Stimulated activated CD8-positive, alpha-beta memory T cell treated with anti-CD3 and anti-CD28 coated beads, Interleukin-4, amount 100 ng/mL, for 24 hours (primary cell): ENCODE data around the gene JAZF1.

Experiments used
- DNase-seq: peaks from one replicate; pipeline ENCODE4 v3.0.0-alpha.2; 2020; ENCODE audit warnings: low read depth

The JAZF1 gene

DNA sequence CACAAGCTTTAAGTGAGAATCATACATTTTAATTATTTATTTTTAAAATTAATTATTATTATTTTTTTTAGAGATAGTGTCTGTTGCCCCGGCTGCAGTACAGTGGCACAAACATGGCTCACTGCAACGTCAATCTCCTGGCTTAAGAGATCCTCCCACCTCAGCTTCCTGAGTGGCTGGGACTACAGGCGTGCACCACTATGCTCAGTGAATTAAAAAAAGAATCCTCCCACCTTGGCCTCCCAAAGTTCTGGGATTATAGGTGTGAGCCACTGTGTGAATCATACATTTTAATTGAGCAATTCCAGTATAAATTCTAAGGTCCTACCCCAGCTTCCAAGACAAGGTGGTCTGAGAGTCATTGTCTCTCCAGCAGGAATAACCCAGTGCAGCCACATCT lies 172.4 kb downstream of the JAZF1 start:
- DNase-seq = no peak

DNA sequence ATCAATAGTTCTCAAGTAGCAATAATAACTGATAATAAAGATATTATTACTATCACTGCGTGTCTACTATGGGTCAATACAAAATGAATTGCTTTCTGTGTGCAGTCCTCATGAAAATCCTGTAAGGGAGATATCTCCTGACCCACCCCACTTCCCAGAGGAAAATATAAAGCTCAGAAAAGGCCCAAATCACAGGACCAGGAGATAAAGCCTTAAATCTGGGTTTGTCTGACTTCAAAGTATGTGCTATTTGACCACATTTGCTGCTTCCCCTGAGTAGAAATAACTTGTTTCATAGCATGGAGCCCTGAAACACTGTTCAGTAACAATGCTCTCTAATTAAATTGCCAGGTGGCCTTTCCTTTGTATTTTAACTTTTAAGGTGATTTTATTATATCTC lies 174.1 kb downstream of the JAZF1 start:
- no peak for DNase-seq

DNA sequence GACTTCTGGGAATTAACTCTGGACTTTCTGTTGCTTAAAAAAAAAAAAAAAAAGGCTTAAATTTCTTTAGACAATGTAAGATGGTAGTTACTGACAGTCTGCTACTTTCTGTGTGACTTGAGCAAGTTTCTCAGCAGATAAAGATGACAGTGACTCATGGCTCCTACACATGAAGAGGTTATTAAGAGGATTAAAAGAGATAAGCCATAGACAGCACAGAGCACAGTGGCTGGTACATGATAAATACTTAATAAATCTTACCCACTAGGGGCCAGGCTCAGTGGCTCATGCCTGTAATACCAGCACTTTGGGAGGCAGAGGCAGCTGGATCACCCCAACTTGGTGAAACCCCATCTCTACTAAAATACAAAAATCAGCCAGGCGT lies 174.8 kb downstream of the JAZF1 start:
- DNase-seq = no peak

DNA sequence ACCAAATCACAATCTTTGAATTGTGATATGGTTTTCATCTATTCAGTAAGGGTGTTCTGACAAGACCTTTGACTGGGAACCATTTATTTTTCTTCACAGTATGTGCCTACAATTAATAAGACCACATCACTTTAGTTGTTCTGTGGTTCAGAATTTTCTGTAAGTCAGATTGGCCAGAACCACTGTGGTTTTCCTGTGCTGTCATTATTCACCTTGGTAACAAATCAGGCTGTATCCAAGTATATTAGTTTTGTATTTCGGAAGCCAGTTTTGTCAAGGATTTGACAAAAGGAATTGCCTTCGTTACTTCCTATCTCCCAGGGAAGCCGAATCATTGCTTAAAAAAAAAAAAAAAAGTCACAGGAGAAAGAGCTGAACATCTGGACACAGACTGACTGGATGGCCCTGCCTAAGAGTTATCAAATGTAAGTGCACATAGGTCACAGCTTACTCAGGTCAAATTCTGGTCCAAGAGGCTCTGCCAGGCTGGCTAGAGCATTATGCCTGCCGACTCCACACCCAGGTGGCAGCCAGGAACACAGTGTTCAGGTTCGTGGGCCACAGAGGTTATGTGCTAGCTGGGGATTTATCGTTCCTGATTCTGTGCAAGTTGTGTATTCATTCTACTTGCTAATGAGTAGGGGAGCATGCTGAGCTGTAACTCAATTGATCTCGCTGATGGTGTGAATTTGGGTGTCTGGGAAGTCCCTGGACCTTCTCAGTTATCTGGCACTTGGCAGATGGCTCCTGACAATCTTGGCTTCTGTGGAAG lies 175.3 kb downstream of the JAZF1 start:
- DNase-seq = no peak

DNA sequence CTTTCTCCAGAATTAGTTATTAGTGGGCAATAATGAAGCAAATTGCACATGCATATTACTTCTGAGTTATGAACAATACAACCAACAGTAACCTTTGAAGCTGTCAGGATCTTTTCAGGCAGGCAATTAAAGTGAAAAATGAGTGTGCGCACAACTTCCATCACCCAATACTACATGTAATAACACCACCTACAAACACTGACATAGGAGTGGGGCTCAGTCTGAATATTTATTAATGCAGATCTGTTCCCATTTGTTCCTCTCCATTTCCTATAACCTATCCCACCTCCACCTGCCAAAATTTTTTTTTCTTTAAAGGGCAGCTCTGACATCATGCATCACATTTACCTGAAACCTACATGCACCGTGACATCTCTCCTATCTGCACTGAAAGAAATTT lies 177.2 kb downstream of the JAZF1 start:
- DNase-seq = no peak

DNA sequence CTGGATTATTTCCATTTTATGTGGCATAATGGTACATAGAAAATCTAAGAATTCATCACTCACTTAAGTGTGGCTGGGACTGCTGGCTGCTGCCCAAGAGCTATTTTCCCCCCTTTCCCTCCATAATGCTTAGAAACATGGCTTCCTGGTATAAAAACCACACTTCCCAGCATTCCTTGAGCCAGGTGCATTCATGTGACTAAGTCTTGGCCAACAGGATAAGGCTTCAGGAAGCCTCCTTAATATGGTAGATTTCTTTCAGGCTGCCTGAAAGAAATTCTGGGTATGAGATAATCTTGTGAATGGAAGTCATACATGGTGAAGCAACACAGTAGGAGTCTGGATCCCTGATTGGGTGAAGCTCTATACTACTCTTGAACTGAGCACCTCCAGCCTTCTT lies 178.0 kb downstream of the JAZF1 start:
- DNase-seq = no peak

DNA sequence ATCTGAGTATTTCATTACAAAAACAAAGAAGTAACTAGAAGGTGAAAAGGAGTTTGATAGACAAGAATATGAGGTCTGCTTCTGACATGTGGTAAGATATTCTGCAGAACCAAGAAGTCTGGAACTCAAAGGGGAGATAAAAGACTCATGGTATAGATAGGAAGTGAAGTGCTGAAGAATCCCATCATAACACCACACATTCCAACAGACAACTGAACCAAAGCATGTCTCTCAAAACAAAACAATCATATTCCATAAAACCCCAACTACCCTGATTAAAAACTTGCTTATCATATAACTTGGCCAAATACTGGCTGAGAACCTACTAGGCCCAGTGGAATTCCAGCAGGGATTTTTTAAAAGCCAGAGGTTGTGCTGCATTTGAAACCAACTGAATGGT lies 178.7 kb downstream of the JAZF1 start:
- DNase-seq = no peak

DNA sequence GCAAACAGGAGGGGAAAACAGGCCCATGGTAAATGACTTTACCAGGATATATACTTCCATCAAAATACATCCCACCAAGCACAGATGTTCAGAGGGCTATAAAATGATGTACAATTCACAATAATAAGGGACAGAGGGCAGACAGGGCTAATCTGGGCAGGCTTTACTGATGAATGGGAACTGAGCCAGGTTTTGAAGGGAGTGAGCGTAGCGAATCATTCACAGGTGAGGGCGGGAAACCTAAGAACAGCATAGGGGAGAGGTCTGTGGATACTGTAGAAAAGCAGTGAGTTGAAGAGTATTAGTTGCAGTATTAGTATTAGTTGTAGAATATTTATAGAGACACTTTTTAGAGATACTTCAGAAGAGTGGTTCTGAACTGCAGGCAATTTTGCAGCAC lies 180.8 kb downstream of the JAZF1 start:
- no peak for DNase-seq

DNA sequence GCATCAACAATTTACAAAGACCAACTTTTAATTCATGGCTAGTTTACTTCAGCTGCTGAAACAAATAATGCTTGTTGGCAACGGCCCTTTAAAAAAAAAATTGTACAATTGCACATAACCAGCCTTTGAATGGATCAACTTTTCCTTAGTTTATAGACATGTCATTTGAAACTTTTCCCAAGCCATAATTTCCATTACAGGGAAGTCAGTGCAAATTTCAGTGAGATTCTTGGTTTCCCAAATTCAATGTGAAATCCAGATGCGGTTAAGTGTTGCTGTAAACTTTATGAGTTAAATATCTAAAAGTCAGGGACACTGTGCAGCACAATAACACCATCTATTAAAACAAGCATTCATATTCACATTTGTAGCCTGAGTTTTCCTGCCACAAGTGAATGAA lies 182.2 kb downstream of the JAZF1 start:
- no peak for DNase-seq

DNA sequence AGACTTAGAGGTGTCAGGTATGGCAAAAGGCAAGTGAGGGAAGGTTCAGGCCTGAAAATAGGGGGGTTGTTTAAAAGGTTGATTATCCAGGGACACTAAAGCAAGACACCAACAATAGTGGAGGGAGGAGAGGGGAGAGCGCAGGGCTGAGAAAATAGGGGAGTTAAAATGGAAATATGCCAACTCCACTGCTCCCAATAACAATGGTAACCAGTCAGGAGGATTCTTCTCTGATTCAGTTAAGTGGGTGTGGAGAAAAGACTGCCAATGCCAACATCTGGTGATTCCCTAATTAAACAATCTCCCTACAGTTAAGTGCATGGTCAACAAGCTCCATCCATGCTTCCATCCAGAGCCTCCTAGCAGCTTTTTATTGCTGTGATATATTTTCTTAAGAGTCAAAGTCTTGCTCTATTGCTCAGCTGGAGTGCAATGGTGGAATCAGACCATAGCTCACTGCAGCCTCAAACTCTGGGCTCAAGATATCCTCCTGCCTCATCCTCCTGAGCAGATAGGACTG lies 183.3 kb downstream of the JAZF1 start:
- no peak for DNase-seq

DNA sequence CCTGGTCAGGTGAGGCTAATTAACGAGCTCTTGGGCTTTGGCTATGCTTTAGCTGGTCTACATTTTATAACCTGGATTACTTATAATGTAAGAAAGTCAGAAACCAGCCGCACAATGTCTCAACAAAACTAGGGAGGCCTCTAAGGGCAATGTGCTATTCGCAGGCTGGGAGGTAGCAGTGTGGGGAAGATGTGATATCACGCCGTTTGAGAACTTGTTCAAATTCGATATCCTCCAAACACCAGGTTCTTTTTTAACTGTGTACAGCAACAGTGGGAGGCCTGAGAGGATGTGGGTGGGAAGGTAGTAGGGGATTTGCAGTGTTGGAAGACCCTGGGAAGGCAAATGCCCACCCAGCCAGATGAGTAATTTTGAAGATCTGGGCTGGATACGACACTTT lies 184.5 kb downstream of the JAZF1 start:
- no peak for DNase-seq

DNA sequence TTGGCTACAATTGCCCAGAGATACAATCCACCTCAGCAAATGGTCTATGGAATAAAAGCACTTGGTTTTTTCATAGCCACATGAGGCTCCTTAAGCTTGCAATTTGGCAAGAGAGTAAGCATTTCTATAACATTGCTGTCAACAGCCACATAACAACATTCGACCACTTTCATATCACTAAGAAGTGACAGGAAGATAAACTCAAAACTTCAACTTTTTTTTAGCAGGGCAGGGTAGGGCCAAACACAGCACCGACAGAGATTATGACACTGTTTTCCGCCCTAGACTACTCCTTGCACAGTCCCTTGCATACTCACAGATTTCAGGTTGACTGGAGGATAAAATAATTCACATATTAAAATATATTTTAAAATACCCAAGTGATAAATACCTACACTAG lies 185.4 kb downstream of the JAZF1 start:
- DNase-seq = no peak

DNA sequence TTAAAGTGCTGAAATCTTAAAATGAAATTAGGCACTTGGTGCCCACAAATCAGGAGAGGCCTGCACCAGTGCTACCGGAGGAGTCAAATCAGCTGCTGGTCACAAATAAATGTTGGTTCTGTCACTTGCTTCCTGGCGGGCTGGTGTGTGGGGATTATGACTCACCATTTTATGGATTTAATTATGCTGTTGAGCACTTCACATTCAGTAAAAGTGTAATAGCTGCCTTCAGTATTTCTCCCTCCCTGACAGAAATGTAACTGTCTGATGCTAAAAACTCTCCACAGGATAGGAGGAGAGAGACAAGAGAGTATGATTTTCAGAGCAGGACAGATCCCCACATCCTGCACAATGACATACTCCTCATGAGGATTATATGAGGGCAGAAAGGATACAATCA lies 186.0 kb downstream of the JAZF1 start:
- no peak for DNase-seq

DNA sequence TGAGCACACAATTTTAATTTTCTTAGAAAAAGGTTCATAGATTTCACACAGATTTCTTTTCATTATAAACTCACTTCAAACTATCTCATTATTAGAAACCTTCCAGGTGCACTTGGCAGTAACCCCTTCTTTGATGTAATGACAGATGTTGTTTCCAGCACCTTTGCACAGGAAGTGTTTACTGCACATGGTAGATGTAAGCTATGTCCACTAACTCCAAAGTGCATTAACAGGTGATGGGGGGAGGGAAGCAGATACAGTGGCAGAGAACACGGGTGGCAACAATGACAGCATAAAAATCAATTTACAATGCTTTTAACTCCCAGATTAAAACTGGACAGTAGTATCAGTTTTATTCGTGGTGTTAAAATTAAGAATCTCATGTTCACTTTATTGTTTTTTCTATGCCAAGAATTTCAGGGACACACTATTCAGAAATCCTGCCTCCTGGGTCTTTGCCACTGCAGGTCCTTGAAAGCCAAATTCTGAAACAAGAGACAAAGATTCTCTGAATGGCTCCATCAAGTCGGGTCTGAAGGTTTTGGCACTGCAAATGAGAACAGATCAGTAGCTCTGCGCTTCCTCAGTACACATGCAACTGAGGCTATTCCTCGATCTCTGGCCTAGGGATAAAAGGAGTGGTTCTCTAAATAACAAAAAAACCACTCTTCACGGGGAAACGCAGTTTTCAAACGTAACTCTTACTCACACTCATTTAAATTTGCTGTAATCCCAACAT lies 187.7 kb downstream of the JAZF1 start:
- no peak for DNase-seq

DNA sequence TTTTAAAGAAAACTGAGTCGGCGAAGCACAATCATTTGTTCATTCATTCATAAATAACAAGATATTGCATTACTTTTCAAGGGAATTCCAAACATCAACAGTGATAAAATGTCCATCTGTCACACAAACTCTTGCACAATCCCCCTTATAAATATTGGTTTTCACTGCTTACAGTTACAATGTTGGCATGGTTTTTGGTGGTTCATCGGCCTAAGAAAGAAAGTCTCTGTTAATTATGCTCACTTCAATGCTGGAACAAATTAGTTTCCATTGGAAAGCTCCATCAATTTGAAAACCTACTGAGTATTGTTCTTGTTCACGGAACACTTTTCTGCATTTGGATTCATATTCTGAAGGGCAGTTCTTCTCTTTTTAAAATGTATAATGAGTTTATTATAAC lies 188.5 kb downstream of the JAZF1 start:
- DNase-seq = no peak

DNA sequence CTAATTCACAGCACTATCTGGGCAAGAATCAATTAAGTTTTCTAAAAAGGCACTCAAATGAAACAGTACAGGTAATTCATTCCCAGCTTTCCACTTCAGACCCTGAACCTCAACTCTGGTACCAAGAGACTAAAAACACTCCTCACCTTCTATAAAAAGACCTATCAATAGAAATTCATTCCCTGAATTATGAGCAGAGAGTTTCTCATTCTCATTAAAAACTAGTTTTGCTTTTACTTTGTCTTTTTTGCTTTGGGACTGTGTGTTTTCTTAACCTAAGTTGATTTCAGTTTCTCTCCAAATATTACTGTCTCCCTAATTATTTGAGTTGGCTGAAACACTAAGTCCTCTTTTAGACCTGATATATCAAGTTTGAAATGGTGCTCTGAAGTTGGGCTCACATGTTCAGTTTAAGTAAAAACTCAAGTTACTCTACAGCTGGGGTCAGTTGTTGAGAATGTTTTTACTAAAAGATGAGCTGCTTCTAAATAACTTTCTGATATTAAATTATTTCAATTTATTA lies 189.5 kb downstream of the JAZF1 start:
- no peak for DNase-seq

DNA sequence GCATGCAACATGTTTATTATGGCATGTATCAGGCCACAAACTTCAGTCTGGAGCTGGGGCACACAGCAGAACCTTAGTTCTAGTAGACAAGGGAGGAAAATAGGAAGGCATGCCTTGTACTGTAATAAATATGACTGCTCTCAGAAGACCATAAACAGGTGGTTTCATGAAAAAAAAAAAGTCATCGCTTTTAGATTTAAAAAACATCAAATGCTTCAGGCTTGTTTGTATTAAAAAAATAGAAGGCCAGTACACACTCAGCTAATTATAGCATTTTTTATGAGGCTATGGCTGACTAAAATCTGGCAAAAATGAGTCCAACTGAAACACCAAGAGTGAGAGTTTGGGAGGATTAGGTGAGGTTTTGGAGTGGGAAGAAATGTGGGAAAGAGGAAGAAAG lies 204.1 kb downstream of the JAZF1 start:
- no peak for DNase-seq

DNA sequence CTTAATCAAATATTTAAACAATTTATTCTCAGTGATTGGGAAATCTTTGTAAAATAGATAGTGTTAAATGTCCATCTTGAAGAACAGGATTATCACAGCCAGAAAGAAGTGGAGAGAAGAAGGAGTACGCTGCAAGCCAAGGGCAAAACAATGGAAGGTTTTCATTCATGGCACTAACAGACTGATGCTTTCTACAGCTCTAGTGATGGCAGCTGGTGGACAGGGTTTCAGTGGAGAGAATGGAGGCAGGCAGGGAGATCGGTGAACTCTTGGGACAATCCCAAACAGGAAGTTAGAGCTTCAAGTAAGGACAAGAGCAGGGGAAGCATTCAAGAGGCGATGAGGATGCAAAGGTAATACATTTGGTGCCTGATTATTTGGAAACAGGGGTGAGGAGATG lies 207.0 kb downstream of the JAZF1 start:
- no peak for DNase-seq

DNA sequence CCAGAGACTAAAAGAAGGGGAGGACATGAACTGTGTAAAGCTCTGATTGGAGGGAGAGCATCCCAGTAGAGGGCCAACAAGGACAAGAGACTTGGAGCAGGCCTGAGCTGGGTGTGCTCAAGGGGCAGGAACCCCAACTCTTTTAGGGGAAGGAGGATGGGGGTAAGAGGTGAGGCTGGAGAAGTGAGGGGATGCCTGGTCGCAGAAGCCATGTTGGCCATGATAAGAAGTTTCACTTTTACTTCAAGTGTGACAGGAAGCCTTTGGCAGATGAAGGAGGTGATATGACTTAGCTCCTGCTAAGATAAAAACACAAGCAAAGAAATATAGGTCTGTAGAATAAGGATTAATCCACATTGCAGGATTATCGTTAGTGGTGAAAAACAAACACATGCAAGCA lies 208.3 kb downstream of the JAZF1 start:
- no peak for DNase-seq

DNA sequence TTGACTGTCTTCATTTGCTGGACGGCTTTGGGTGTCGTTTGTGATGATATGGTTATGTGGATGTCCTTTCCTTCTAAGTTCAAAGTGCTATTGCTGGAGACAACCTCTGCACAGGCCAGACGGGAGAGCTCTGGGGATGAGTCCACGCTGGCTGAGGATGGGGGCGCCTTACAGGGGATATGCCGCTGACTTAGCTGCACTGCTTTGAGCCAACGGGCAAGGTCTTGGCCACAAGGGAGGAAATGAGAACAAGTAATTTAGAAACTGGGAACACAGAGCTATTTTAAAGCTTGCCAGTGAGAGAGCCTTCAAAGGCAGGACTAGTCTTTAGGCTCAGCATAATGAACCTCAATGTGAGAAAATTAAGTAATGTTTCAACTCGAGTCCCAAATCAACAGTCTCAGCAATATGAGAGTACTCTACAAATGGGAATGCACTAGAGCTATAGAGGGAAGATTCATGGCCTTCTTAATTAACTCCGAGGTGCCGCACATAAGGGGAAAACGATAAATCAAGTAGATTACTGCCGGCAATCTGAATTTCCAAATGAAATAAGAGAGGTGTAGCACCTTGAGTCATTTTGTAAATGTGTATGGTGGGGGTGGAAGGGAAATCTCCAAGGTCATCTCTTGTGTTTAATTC lies 209.3 kb downstream of the JAZF1 start:
- DNase-seq = no peak

DNA sequence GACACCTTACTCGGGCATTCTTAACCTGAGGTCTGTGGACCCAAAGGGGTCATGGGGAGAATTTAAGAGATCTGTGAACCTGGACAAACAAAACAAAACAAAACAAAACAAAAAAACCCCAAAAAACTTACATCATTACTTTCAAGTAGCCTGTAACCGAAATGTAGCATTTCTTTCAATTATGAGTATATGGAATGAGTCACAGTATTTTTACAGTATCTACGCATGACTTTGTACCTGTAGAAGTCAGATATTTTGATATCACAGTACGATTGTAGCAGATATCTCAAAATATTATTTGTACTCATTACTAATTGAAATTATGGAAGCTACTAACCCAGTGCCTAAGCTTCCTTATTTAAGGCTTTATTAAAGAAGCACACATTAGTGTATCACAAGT lies 210.2 kb downstream of the JAZF1 start:
- DNase-seq = no peak

DNA sequence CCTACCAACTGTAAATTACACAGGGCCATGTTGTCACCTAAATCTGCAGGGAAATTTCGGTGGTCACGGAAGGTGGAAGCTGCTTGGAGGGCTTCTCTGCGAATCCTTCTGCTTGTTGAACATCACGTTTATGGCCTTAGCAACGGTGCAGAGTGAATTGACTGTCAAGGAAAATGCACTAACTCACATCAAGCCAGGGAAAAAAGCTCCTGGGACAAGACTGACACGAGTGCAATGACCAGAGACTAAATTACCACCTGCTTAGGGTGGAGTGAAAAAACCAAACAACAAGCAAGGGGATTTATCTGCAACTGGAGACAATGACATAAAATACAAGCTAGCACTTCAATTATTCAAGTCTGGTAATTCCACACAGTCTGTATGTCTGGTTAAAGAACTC lies 211.2 kb downstream of the JAZF1 start:
- DNase-seq = no peak

DNA sequence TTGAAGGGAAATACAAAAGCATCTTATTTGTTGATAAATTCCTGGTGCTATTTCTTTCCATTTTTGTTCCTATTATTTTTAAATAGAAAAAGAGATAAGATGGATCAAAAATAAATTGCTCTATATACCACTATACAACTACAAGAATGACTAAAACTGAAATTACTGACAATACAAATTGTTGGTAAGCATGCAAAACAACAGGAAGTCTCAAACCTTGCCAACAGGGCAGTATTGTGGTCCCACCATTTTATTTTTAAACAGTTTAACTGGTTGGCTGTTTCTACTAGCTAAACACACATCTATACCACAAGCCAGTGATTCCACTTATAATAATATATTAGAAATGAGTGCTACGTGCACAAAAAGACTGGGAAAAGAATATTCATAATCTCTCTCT lies 213.0 kb downstream of the JAZF1 start:
- DNase-seq = no peak
